ENCODE data around the gene ATG13. TPM values are rescaled to one million over a fixed set of nuclear protein-coding genes. Genes with fewer than 3 reads are reported as not detected.

ATG13 gene
- total and polyA plus RNA-seq, 4 donors = 36.3 to 49.9 (median 41.2) TPM

DNA sequence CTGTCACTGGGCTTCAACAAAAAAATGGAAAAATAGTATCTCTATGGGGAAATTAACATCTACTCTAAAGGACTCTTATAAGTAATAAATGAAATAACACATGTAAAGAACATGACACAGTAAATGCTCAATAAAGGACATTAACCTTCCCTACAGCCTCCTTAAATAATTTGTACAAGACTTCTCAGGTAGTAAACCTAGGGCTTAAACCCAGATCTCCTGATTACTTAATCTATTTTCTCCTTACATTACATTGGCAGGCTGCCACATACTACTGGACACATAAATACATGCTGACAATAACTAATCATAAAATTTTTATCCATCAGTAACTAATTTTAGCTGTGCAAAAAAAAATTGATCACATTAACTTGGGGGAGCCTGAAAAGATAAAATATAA lies 28.4 kb upstream of the ATG13 start:
- Histone ChIP-seq H3K27ac (ENCODE audit: low read depth in 1 of 2, low read length in 2 of 2) (no peak overlapping the region), H3K9ac (ENCODE audit: low read depth in 1 of 2, low read length in 2 of 2) (no peak overlapping the region), H3K36me3 (ENCODE audit: control insufficient read depth in 4 of 4, insufficient read depth in 3 of 4, low read depth in 1 of 4, low read length in 3 of 4) (no peaks in the 10 kb centered on the region), H3K4me3 (ENCODE audit: low read depth in 1 of 3, low read length in 3 of 3) (no peak overlapping the region), H3K4me1 (ENCODE audit: control insufficient read depth in 4 of 4, insufficient read depth in 4 of 4, low read length in 3 of 4) (peaks cover 5 to 27% (median 21%) of the 10 kb centered on the region in 4 donors), H3K27me3 (ENCODE audit: control insufficient read depth in 4 of 4, insufficient read depth in 4 of 4, low read length in 3 of 4) (no peaks in the 10 kb centered on the region), H3K9me3 (ENCODE audit: control insufficient read depth in 4 of 4, low read length in 3 of 4) (no peaks in the 10 kb centered on the region)
- no peak for DNase-seq (ENCODE audit: low spot score)
- no peak for TF ChIP-seq JUND (IDR thresholded peaks at IDR 0.05)
- TF ChIP-seq CTCF (IDR thresholded peaks at IDR 0.05; ENCODE audit: low read depth, low read length, missing input control) = no peak

DNA sequence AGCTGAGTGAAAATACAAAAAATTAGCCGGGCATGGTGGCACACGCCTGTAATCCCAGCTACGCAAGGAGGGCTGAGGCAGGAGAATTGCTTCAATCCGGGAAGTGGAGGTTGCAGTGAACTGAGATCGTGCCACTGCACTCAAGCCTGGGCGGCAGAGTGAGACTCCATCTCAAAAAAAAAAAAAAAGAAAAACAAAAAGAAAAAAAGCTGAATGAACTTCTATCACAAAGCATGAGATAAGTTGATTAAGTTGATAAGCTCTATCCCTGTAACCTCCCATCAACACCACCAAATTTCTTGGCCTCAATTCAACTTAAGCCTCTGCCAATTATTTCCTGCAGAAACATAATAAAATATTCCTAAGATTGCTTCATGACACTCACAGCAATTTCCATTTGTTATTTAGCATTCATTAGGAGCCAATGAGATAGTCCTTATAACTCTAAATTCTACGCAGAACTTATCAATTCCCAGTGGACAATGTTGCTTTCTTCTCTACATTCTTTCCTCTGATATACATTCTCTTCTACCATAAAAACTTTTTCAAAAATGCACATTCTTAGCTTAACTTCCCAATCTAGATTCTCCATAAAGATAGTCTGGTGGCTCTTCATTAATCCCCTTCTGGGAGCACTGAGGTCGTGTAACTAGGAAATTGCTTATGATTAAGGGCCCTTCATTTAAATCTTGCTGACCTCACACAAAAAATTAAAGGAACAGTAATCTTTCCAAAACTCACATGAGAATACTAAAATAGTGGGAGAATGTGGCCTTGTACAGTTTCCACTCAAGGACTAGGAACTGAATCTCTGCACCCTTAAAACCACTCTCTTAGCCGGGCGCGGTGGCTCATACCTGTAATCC lies 26.4 kb upstream of the ATG13 start:
- Histone ChIP-seq H3K27ac (ENCODE audit: low read depth in 1 of 2, low read length in 2 of 2) (no peak overlapping the region), H3K36me3 (ENCODE audit: control insufficient read depth in 4 of 4, insufficient read depth in 3 of 4, low read depth in 1 of 4, low read length in 3 of 4) (no peaks in the 10 kb centered on the region), H3K9me3 (ENCODE audit: control insufficient read depth in 4 of 4, low read length in 3 of 4) (no peaks in the 10 kb centered on the region), H3K9ac (ENCODE audit: low read depth in 1 of 2, low read length in 2 of 2) (no peak overlapping the region), H3K4me1 (ENCODE audit: control insufficient read depth in 4 of 4, insufficient read depth in 4 of 4, low read length in 3 of 4) (peaks cover 5 to 33% (median 23%) of the 10 kb centered on the region in 4 donors), H3K27me3 (ENCODE audit: control insufficient read depth in 4 of 4, insufficient read depth in 4 of 4, low read length in 3 of 4) (no peaks in the 10 kb centered on the region), H3K4me3 (ENCODE audit: low read depth in 1 of 3, low read length in 3 of 3) (no peak overlapping the region)
- no peak for DNase-seq (ENCODE audit: low spot score)
- TF ChIP-seq RAD21 (IDR thresholded peaks at IDR 0.05) = no peak
- TF ChIP-seq SP1 (IDR thresholded peaks at IDR 0.05) = no peak
- TF ChIP-seq, protein P1, sequence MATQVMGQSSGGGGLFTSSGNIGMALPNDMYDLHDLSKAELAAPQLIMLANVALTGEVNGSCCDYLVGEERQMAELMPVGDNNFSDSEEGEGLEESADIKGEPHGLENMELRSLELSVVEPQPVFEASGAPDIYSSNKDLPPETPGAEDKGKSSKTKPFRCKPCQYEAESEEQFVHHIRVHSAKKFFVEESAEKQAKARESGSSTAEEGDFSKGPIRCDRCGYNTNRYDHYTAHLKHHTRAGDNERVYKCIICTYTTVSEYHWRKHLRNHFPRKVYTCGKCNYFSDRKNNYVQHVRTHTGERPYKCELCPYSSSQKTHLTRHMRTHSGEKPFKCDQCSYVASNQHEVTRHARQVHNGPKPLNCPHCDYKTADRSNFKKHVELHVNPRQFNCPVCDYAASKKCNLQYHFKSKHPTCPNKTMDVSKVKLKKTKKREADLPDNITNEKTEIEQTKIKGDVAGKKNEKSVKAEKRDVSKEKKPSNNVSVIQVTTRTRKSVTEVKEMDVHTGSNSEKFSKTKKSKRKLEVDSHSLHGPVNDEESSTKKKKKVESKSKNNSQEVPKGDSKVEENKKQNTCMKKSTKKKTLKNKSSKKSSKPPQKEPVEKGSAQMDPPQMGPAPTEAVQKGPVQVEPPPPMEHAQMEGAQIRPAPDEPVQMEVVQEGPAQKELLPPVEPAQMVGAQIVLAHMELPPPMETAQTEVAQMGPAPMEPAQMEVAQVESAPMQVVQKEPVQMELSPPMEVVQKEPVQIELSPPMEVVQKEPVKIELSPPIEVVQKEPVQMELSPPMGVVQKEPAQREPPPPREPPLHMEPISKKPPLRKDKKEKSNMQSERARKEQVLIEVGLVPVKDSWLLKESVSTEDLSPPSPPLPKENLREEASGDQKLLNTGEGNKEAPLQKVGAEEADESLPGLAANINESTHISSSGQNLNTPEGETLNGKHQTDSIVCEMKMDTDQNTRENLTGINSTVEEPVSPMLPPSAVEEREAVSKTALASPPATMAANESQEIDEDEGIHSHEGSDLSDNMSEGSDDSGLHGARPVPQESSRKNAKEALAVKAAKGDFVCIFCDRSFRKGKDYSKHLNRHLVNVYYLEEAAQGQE (IDR thresholded peaks at IDR 0.05) = no peak
- TF ChIP-seq EGR1 (IDR thresholded peaks at IDR 0.05; ENCODE audit: low read depth in 2 of 2) = no peak
- TF ChIP-seq, protein P2, sequence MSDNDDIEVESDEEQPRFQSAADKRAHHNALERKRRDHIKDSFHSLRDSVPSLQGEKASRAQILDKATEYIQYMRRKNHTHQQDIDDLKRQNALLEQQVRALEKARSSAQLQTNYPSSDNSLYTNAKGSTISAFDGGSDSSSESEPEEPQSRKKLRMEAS (IDR thresholded peaks at IDR 0.05) = no peak
- TF ChIP-seq YY1 (IDR thresholded peaks at IDR 0.05) = no peak
- TF ChIP-seq CTCF (IDR thresholded peaks at IDR 0.05; ENCODE audit: low read depth, low read length, missing input control) = no peak
- TF ChIP-seq RXRA (IDR thresholded peaks at IDR 0.05) = no peak
- TF ChIP-seq HNF4G (IDR thresholded peaks at IDR 0.05) = no peak
- no peak for TF ChIP-seq FOXA1 (IDR thresholded peaks at IDR 0.05)
- no peak for TF ChIP-seq HNF4A (conservative IDR thresholded peaks at IDR 0.05)
- TF ChIP-seq NR2F2 (IDR thresholded peaks at IDR 0.05) = no peak
- TF ChIP-seq ATF3 (IDR thresholded peaks at IDR 0.05) = no peak
- 64% methylated on average over 11 of the region's 11 CpGs for WGBS

Measured in liver (tissue), 9 donors.